Caco-2 (cell line): Measurements from ENCODE around the gene CCDC117. TPM values are rescaled to one million over a fixed set of nuclear protein-coding genes. Genes with fewer than 3 reads are reported as not detected.

Experiments used
- BruUV-seq: library from RNA; stranded (reverse); fragments of 400-500 nt; replicated peaks from 2 replicates; lab custom pipeline; 2021; lab: Mats Ljungman, UMichigan
- CTCF ChIA-PET: fragments of 300-600 bp; sonication (Branson Sonifier 250); formaldehyde crosslinking; loops from one replicate; lab custom pipeline; 2022; ENCODE audit warnings: antibody characterized with exemption; lab: Charles Lee
- POLR2A ChIA-PET: fragments of 300-600 bp; sonication (Branson Sonifier 250); formaldehyde crosslinking; loops from one replicate; lab custom pipeline; 2022; ENCODE audit warnings: antibody characterized with exemption; lab: Charles Lee
- DNase-seq, 2 experiments: peaks; one replicate each; pipeline versions ENCODE4 v3.0.0 to v3.0.0-alpha.2; 2020 to 2022
- H3K27me3 ChIP-seq: replicated peaks from 2 replicates; pipeline ENCODE4 v1.6.0; 2011; ENCODE audit warnings: low read length; ENCODE audit not compliant: control insufficient read depth, insufficient read depth
- H3K36me3 ChIP-seq: 2 replicates; pipeline ENCODE4 v1.5.1; 2011; ENCODE audit warnings: low read length; ENCODE audit not compliant: control insufficient read depth, insufficient read depth
- H3K4me1 ChIP-seq: fragments of 250-450 bp; sonication (Bioruptor Pico); 2 replicates; pipeline ENCODE4 v1.5.1; 2020; ENCODE audit warnings: mild to moderate bottlenecking
- H3K4me3 ChIP-seq: 2 replicates; pipeline ENCODE4 v1.5.1; 2011; ENCODE audit warnings: low read depth, mild to moderate bottlenecking, control low read depth, low read length
- H3K9me3 ChIP-seq: fragments of 250-450 bp; sonication (Bioruptor Pico); 2 replicates; pipeline ENCODE4 v1.5.1; 2020; ENCODE audit warnings: mild to moderate bottlenecking, moderate library complexity
- H3K27ac Mint-ChIP-seq: one replicate; pipeline ENCODE4 v1.8.0; 2022; ENCODE audit warnings: mixed read lengths; ENCODE audit not compliant: unreplicated experiment
- H3K27me3 Mint-ChIP-seq: one replicate; pipeline ENCODE4 v1.8.0; 2022; ENCODE audit warnings: mixed read lengths; ENCODE audit not compliant: insufficient read depth, unreplicated experiment
- H3K36me3 Mint-ChIP-seq: one replicate; pipeline ENCODE4 v1.8.0; 2022; ENCODE audit warnings: mild to moderate bottlenecking, mixed read lengths; ENCODE audit not compliant: insufficient read depth, unreplicated experiment
- H3K4me1 Mint-ChIP-seq: one replicate; pipeline ENCODE4 v1.8.0; 2022; ENCODE audit warnings: low read depth, mixed read lengths; ENCODE audit not compliant: unreplicated experiment
- H3K4me3 Mint-ChIP-seq: one replicate; pipeline ENCODE4 v1.8.0; 2022; ENCODE audit warnings: mild to moderate bottlenecking, moderate library complexity, mixed read lengths; ENCODE audit not compliant: unreplicated experiment
- H3K9me3 Mint-ChIP-seq: one replicate; pipeline ENCODE4 v1.8.0; 2022; ENCODE audit warnings: mixed read lengths; ENCODE audit not compliant: unreplicated experiment
- intact Hi-C: fragments of 100-400 bp; cut with micrococcal nuclease; formaldehyde crosslinking; loops from one replicate; pipeline ENCODE4 v1.10.0; 2022; ENCODE audit not compliant: unreplicated experiment
- total RNA-seq: library from RNA; stranded (reverse); gene quantifications from 2 replicates; pipeline ENCODE4 v1.2.3, GENCODE V29; 2022
- TF ChIP-seq, protein P1 (sequence below), 2 experiments: fragments of 200-600 bp in 1 of 2; IDR thresholded peaks; 1 replicate in 1 of 2; 2 replicates in 1 of 2; pipeline versions ENCODE4 v1.5.1 to v1.8.0; 2011 to 2022; ENCODE audit warnings: antibody characterized with exemption in 1 of 2, control low read depth in 1 of 2, inconsistent platforms in 1 of 2, low read depth in 1 of 2, low read length in 1 of 2, mild to moderate bottlenecking in 1 of 2, moderate library complexity in 1 of 2; ENCODE audit not compliant: insufficient read depth in 1 of 2, severe bottlenecking in 1 of 2, unreplicated experiment in 1 of 2

Gene CCDC117
- total RNA-seq, 1 experiment from 2014 or later = 27.8 TPM

DNA sequence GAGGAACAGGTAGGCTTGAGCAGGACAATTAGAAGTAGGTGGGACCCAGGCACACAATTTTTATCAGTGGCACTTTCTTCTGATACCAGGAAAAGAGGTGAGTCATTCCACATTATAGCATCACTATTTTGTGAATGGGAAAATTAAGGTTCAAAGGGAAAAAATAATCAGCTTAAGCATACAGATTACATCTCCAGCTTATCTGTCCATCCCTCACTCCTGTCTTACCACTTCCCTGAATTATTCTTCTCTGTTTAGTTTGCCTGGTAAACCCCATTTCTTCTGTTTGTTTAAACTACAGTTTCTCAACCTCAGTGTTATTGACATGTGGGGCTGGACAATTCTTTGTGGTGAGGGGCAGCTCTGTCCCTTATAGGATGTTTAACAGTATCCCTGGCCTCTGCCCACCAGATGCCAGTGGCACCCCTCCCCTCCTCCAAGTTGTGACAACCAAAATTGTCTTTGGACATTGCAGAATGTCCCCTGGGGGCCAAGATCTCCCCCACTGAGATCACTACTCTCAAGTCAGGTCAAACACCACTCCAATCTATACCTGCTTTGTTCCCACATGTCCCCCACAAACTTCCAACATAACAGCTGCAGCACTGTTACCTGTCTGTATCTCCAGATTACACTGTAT lies 36.3 kb downstream of the CCDC117 start:
- Mint-ChIP-seq H3K9me3 (no peaks in the 10 kb centered on the region), H3K4me1 (peaks cover 18% of the 10 kb centered on the region), H3K27me3 (no peaks in the 10 kb centered on the region), H3K36me3 (peaks cover 7% of the 10 kb centered on the region), H3K27ac (peak overlapping the region; percentile 83), H3K4me3 (peak overlapping the region; percentile 17)
- BruUV-seq = no TSS peak
- no peaks in the 10 kb centered on the region for H3K9me3 ChIP-seq
- H3K4me1 ChIP-seq = peaks cover 58% of the 10 kb centered on the region
- CTCF ChIA-PET = interaction anchor here (0.8 to 1.4 kb wide), 3 partner anchors 8 to 395 kb away, joined by 3 to 10 read pairs (median 7); partner anchors contain the start of gene XBP1
- intact Hi-C loops = loop anchor here (1.0 kb wide), 2 partner anchors 10 to 14 kb away; no protein-coding TSS in a partner anchor
- H3K36me3 ChIP-seq = no peaks in the 10 kb centered on the region
- TF ChIP-seq, protein P1, sequence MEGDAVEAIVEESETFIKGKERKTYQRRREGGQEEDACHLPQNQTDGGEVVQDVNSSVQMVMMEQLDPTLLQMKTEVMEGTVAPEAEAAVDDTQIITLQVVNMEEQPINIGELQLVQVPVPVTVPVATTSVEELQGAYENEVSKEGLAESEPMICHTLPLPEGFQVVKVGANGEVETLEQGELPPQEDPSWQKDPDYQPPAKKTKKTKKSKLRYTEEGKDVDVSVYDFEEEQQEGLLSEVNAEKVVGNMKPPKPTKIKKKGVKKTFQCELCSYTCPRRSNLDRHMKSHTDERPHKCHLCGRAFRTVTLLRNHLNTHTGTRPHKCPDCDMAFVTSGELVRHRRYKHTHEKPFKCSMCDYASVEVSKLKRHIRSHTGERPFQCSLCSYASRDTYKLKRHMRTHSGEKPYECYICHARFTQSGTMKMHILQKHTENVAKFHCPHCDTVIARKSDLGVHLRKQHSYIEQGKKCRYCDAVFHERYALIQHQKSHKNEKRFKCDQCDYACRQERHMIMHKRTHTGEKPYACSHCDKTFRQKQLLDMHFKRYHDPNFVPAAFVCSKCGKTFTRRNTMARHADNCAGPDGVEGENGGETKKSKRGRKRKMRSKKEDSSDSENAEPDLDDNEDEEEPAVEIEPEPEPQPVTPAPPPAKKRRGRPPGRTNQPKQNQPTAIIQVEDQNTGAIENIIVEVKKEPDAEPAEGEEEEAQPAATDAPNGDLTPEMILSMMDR (IDR thresholded peaks at IDR 0.05; ENCODE audit: insufficient read depth in 1 of 2, low read depth in 1 of 2, low read length in 1 of 2, severe bottlenecking in 1 of 2, unreplicated experiment in 1 of 2) = no peak
- POLR2A ChIA-PET = interaction anchor here (0.8 to 1.4 kb wide), 5 partner anchors 9 to 14 kb away, joined by 3 to 35 read pairs (median 4); partner anchors contain the start of gene XBP1
- no peak overlapping the region for H3K4me3 ChIP-seq
- H3K27me3 ChIP-seq = no peaks in the 10 kb centered on the region
- DNase-seq = peak; percentile 60 to 62

DNA sequence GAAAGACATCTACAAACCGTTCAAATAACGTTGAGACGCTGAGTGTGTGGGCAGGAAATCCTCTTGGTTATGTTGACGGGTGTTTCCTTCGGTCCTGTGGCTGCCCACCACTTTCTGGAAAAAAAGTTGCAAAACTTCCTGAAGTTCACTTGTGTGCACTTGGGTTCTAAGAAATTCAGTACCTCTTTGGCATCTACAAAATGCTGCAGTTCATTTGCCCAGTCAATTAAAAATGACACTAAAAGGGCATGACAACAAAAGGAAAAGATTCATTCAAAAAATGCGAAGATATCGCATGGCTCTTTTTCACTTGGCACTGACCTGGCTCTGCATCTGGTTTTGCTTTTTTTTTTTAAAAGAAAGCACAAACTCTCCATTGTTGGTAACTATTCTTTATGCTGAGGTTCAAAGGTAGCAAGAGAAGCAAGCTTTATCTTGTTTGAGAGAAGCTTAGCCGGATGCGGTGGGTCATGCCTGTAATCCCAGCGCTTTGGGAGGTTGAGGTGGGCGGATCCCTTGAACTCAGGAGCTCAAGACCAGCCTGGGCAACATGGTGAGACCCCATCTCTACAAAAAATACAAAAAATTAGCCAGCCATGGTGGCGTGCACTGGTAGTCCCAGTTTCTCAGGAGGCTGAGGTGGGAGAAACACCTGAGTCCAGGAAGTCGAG lies 38.5 kb downstream of the CCDC117 start:
- intact Hi-C loops = loop anchor here (5.0 kb wide), 1 partner anchor 71 kb away; the partner anchor contains the start of gene ZNRF3
- peak in 1 of 2 experiments; percentile 30 for DNase-seq
- TF ChIP-seq, protein P1 (IDR thresholded peaks at IDR 0.05; ENCODE audit: insufficient read depth in 1 of 2, low read depth in 1 of 2, low read length in 1 of 2, severe bottlenecking in 1 of 2, unreplicated experiment in 1 of 2) = no peak
- Histone ChIP-seq H3K9me3 (no peaks in the 10 kb centered on the region), H3K27me3 (no peaks in the 10 kb centered on the region), H3K4me1 (peaks cover 78% of the 10 kb centered on the region), H3K36me3 (no peaks in the 10 kb centered on the region), H3K4me3 (no peak overlapping the region)
- Mint-ChIP-seq H3K9me3 (no peaks in the 10 kb centered on the region), H3K4me3 (no peak overlapping the region), H3K36me3 (peaks cover 15% of the 10 kb centered on the region), H3K27me3 (no peaks in the 10 kb centered on the region), H3K4me1 (peaks cover 33% of the 10 kb centered on the region), H3K27ac (peak overlapping the region; percentile 12)
- no TSS peak for BruUV-seq
- ChIA-PET POLR2A (interaction anchor here (0.6 to 1.1 kb wide), 2 partner anchors 10 to 248 kb away, joined by 3 to 6 read pairs; partner anchors contain the start of gene XBP1), CTCF (no interaction called here)

DNA sequence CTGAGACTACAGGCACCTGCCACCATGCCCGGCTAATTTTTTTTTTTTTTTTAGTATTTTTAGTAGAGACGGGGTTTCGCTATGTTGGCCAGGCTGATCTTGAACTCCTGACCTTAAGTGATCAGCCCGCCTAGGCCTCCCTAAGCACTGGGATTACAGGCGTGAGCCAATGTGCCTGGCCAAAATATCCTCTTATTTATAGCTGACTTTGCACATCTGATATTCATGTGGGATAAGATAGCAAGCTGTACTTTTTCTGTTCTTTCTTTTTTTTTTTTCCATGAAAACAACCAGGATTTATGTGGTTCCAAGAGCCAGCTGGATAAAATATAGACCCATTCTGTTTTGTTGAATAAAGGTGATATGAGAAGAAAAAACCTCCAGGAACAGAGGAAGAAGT lies 40.0 kb downstream of the CCDC117 start:
- no peaks in the 10 kb centered on the region for H3K27me3 ChIP-seq
- H3K36me3 ChIP-seq = no peaks in the 10 kb centered on the region
- H3K27me3 Mint-ChIP-seq = no peaks in the 10 kb centered on the region
- no TSS peak for BruUV-seq
- H3K27ac Mint-ChIP-seq = peak overlapping the region; percentile 93
- CTCF ChIA-PET = no interaction called here
- peaks cover 17% of the 10 kb centered on the region for H3K36me3 Mint-ChIP-seq
- H3K4me3 ChIP-seq = no peak overlapping the region
- intact Hi-C loops = loop anchor here (2.0 to 5.0 kb wide), 2 partner anchors 16 to 70 kb away; partner anchors contain the start of gene ZNRF3
- peak overlapping the region; percentile 69 for H3K4me3 Mint-ChIP-seq
- POLR2A ChIA-PET = interaction anchor here (0.9 to 3.8 kb wide), 3 partner anchors 10 to 29 kb away, joined by 3 to 27 read pairs (median 21); partner anchors contain the start of gene XBP1
- DNase-seq = no peak
- TF ChIP-seq, protein P1 (IDR thresholded peaks at IDR 0.05; ENCODE audit: insufficient read depth in 1 of 2, low read depth in 1 of 2, low read length in 1 of 2, severe bottlenecking in 1 of 2, unreplicated experiment in 1 of 2) = no peak
- H3K9me3 Mint-ChIP-seq = no peaks in the 10 kb centered on the region
- H3K9me3 ChIP-seq = no peaks in the 10 kb centered on the region
- H3K4me1 ChIP-seq = peaks cover 84% of the 10 kb centered on the region
- peaks cover 33% of the 10 kb centered on the region for H3K4me1 Mint-ChIP-seq
